GM12875 (cell line): ENCODE results near the gene NEB.
"Not testable (repeated sequence)": the region's sequence is repeated elsewhere in the genome, so short reads cannot be mapped to it uniquely, and the experiment has no call there.

Experiments
- H3K4me3 ChIP-seq: one replicate; pipeline ENCODE4 v1.5.1; 2011; ENCODE audit warnings: low read depth, low read length, control low read depth
- TF ChIP-seq, protein P1 (sequence below): IDR thresholded peaks from 2 replicates; pipeline ENCODE4 v1.5.1; 2011; ENCODE audit warnings: low read depth, mild to moderate bottlenecking, control low read depth, inconsistent platforms, low read length, moderate library complexity, borderline replicate concordance; ENCODE audit not compliant: insufficient read depth

The NEB gene

DNA sequence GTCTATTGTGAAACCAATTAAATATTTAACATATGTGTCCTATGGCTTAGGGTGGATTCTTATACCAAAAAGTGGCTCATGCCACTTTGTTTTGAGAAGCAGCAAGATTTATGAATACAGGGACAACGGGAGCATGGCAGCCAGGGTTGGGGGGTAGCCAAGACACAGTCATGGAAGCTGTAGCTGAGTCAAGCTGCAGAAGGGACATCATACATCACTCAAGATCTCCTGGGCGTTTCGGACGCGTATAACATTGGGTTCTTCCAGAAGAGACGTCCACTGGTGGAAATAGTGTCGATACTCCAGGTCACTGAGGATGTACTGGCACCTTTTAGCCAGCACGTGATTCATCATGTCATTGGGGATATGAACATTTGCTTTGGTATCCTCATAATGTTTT lies 171.9 kb downstream of the NEB start:
- H3K4me3 ChIP-seq, result no peak overlapping the region
- TF ChIP-seq, protein P1, sequence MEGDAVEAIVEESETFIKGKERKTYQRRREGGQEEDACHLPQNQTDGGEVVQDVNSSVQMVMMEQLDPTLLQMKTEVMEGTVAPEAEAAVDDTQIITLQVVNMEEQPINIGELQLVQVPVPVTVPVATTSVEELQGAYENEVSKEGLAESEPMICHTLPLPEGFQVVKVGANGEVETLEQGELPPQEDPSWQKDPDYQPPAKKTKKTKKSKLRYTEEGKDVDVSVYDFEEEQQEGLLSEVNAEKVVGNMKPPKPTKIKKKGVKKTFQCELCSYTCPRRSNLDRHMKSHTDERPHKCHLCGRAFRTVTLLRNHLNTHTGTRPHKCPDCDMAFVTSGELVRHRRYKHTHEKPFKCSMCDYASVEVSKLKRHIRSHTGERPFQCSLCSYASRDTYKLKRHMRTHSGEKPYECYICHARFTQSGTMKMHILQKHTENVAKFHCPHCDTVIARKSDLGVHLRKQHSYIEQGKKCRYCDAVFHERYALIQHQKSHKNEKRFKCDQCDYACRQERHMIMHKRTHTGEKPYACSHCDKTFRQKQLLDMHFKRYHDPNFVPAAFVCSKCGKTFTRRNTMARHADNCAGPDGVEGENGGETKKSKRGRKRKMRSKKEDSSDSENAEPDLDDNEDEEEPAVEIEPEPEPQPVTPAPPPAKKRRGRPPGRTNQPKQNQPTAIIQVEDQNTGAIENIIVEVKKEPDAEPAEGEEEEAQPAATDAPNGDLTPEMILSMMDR, result no peak

DNA sequence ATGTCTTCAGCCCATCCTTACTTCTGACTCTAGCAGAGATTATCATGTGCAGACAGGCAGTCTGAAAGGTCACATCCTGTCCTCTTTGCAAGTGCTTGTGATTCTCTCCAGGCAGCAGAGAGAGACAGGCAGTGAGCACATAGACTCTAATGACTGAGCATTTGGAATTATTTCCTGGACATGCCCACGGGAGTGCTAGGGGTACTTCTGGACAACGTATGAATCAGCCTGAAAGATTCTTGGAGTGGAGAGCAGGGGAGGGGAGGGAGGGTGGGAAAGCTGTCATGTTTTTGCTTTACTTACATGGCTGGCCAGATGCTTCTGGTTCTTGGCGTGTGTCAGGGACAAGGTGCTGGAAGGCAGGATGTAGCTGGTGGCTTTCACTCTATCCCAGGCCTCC lies 174.0 kb downstream of the NEB start:
- H3K4me3 ChIP-seq, result no peak overlapping the region
- TF ChIP-seq, protein P1, result no peak

DNA sequence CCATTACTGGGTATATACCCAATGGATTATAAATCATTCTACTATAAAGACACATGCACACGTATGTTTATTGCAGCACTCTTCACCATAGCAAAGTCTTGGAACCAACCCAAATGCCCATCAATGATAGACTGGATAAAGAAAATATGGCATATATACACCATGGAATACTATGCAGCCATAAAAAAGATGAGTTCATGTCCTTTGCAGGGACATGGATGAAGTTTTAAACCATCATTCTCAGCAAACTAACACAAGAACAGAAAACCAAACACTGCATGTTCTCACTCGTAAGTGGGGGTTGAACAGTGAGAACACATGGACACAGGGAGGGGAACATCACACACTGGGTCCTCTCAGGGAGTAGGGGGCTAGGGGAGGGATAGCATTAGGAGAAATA lies 174.8 kb downstream of the NEB start:
- not testable (repeated sequence) for H3K4me3 ChIP-seq

DNA sequence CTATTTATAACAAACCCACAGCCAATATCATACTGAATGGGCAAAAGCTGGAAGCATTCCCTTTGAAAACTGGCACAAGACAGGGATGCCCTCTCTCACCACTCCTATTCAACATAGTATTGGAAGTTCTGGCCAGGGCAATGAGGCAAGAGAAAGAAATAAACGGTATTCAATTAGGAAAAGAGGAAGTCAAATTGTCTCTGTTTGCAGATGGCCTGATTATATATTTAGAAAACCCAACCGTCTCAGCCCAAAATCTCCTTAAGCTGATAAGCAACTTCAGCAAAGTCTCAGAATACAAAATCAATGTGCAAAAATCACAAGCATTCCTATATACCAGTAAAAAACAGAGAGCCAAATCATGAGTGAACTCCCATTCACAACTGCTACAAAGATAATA lies 176.4 kb downstream of the NEB start:
- not testable (repeated sequence) for H3K4me3 ChIP-seq

DNA sequence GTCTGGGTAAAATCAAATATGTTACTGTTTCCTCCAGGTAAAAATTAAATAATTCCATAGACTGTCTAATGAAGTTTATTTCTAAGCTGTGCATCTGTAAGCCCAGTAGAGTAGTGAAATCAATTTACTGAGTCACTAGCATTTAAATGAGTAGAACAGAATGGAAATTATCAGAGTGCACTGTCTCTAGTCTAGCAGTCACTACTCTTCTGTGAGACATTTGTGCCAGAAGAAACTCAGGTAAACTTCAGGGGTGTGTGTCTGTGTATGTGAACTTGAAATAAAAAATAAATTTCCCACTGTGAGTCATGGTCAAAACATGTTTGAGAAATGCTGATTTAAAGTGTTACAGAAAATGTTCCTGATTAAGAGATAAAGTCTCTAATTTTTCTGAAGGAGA lies 178.2 kb downstream of the NEB start:
- TF ChIP-seq, protein P1, result no peak
- H3K4me3 ChIP-seq, result no peak overlapping the region

DNA sequence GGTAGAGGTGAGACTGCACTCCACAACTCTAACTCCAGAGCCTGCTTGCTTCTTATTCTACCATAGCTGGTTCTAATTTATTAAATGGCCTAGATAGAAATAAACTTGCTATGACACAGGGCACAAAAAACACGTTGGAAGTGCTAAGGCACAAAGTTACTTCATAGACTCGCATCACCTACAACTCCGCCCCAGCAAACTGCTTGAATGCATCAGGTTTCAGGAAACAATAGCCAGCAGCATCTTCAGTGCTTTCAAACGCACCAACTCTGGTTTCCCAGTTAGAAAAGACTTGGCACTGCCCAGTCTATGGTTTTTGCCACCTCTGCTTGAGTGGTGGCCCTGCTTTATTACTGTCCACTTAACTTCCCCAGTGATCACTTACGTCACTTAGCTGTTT lies 182.0 kb downstream of the NEB start:
- no peak overlapping the region for H3K4me3 ChIP-seq
- TF ChIP-seq, protein P1, result no peak

DNA sequence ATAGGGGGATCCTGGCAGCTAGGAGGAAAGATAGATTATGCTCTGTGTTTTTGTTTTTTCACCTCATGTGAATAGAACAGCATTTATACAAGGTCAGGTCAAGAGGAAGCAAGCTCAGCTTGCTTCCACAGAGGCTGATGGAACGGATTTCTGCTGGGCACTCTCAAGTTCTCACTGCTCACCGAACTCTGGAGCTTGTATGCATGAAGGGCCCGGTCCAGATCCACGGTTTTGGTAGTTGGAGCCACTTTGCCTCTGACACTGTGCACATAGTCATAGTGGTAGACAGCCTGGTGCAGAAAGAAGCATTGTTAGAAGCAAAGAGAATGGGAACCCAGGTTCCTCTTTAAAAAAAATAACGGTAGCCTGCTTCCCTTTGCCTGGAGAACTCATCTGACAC lies 182.7 kb downstream of the NEB start:
- TF ChIP-seq, protein P1, result no peak
- H3K4me3 ChIP-seq, result no peak overlapping the region

DNA sequence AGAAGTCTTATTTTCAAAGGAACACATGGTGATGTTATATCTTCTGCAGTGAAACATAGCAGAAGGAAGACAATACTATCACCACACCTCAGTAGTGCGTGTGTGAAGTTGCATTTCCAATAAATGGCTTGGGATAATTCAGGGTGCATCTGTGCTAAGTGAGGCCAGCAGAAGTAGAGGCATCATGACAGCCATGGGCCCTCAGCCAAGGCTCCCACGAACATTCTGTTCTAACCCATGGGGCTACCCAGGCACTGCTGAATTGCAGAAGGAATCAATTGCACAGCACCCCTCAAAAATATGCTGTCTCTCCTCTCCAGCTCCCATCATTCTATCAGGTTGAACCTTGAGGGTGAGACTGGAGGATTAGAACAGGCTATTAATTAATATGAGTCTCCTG lies 185.1 kb downstream of the NEB start:
- H3K4me3 ChIP-seq, result no peak overlapping the region
- TF ChIP-seq, protein P1, result no peak
